Liver (tissue), 9 donors: ENCODE measurements around the gene HCRTR1. TPM values are rescaled to one million over a fixed set of nuclear protein-coding genes. Genes with fewer than 3 reads are reported as not detected.
"Not testable (repeated sequence)": the region's sequence is repeated elsewhere in the genome, so short reads cannot be mapped to it uniquely, and the experiment has no call there.

Experiments used
- DNase-seq: peaks from one replicate; pipeline ENCODE4 v3.0.0-alpha.2; 2017; ENCODE audit warnings: low spot score
- H3K27ac ChIP-seq, 2 donors: one replicate each; pipeline ENCODE4 v1.7.0; 2013; ENCODE audit warnings: inconsistent platforms in 2 of 2, low read length in 2 of 2, control low read depth in 1 of 2, low read depth in 1 of 2, mild to moderate bottlenecking in 1 of 2
- H3K27me3 ChIP-seq, 4 donors: one replicate each; pipeline versions ENCODE4 v1.6.1 to v1.7.0; 2013; ENCODE audit warnings: low read length in 3 of 4, inconsistent platforms in 1 of 4, mild to moderate bottlenecking in 1 of 4, moderate library complexity in 1 of 4; ENCODE audit not compliant: control insufficient read depth in 4 of 4, insufficient read depth in 4 of 4
- H3K36me3 ChIP-seq, 4 donors: one replicate each; pipeline versions ENCODE4 v1.6.1 to v1.7.0; 2013; ENCODE audit warnings: low read length in 3 of 4, mild to moderate bottlenecking in 3 of 4, low read depth in 1 of 4, moderate library complexity in 1 of 4; ENCODE audit not compliant: control insufficient read depth in 4 of 4, insufficient read depth in 3 of 4
- H3K4me1 ChIP-seq, 4 donors: one replicate each; pipeline versions ENCODE4 v1.6.1 to v1.7.0; 2013; ENCODE audit warnings: low read length in 3 of 4, mild to moderate bottlenecking in 3 of 4, moderate library complexity in 1 of 4; ENCODE audit not compliant: control insufficient read depth in 4 of 4, insufficient read depth in 4 of 4
- H3K4me3 ChIP-seq, 3 donors: one replicate each; pipeline versions ENCODE4 v1.6.1 to v1.7.0; 2013; ENCODE audit warnings: low read length in 3 of 3, control low read depth in 1 of 3, low read depth in 1 of 3, mild to moderate bottlenecking in 1 of 3
- H3K9ac ChIP-seq, 2 donors: one replicate each; pipeline ENCODE4 v1.7.0; 2013; ENCODE audit warnings: low read length in 2 of 2, mild to moderate bottlenecking in 2 of 2, moderate library complexity in 2 of 2, control low read depth in 1 of 2, low read depth in 1 of 2
- H3K9me3 ChIP-seq, 4 donors: one replicate each; pipeline versions ENCODE4 v1.6.1 to v1.7.0; 2013; ENCODE audit warnings: low read length in 3 of 4; ENCODE audit not compliant: control insufficient read depth in 4 of 4
- FOXA2 ChIP-seq: IDR thresholded peaks from 2 replicates; pipeline ENCODE4 v1.6.1; 2016; ENCODE audit warnings: antibody characterized with exemption
- HNF4G ChIP-seq: IDR thresholded peaks from 2 replicates; pipeline ENCODE4 v1.6.1; 2016; ENCODE audit warnings: antibody characterized with exemption
- RAD21 ChIP-seq, 2 donors: IDR thresholded peaks; 2 replicates each; pipeline ENCODE4 v1.6.1; 2016; ENCODE audit warnings: antibody characterized with exemption in 2 of 2, mild to moderate bottlenecking in 2 of 2
- TAF1 ChIP-seq: conservative IDR thresholded peaks from 2 replicates; pipeline ENCODE4 v1.6.1; 2016; ENCODE audit warnings: antibody characterized with exemption, mild to moderate bottlenecking
- YY1 ChIP-seq: IDR thresholded peaks from 2 replicates; pipeline ENCODE4 v1.6.1; 2016; ENCODE audit warnings: antibody characterized with exemption, mild to moderate bottlenecking
- ZBTB33 ChIP-seq: IDR thresholded peaks from 2 replicates; pipeline ENCODE4 v1.6.1; 2016; ENCODE audit warnings: antibody characterized with exemption
- WGBS: extraction: QIAGEN DNeasy Blood & Tissue Kit; methylation state at CpG from one replicate; pipeline ENCODE4 v1.1.7; 2013; 5-methylcytosine and 5-hydroxymethylcytosine counted together
- polyA plus RNA-seq, 2 donors: library from polyadenylated mRNA; stranded (reverse) in 1 of 2; unstranded in 1 of 2; fragments of 200-250 nt in 1 of 2; fragments of >200 nt in 1 of 2; fragmentation: Nextera tagmentation in 1 of 2; extraction: Ambion mirVana in 1 of 2; gene quantifications; one replicate each; pipeline versions ENCODE4 v1.2.1 to v1.2.3, GENCODE V29; 2013 to 2015
- total RNA-seq, 2 donors: library from RNA; depleted of rRNA; stranded (reverse); fragments of >200 nt; gene quantifications; one replicate each; pipeline ENCODE4 v1.2.3, GENCODE V29; 2014
- TF ChIP-seq, protein P1 (sequence below): IDR thresholded peaks from 2 replicates; pipeline ENCODE4 v1.6.1; 2016; ENCODE audit warnings: antibody characterized with exemption
- TF ChIP-seq, protein P2 (sequence below): IDR thresholded peaks from 2 replicates; pipeline ENCODE4 v1.6.1; 2016; ENCODE audit warnings: antibody characterized with exemption, mild to moderate bottlenecking
- TF ChIP-seq, protein P3 (sequence below): fragments of 150-350 bp; IDR thresholded peaks from 2 replicates; pipeline ENCODE4 v1.5.1; 2017; ENCODE audit warnings: improper control_type of control experiment, low read depth, low read length; ENCODE audit not compliant: missing input control
- donor health status: healthy.
- donor health status: healthy.
- donor health status: healthy.
- donor health status: healthy.
- donor health status: healthy.

The HCRTR1 gene
- total and polyA plus RNA-seq, 4 donors = 0.06 TPM; not detected in 3

DNA sequence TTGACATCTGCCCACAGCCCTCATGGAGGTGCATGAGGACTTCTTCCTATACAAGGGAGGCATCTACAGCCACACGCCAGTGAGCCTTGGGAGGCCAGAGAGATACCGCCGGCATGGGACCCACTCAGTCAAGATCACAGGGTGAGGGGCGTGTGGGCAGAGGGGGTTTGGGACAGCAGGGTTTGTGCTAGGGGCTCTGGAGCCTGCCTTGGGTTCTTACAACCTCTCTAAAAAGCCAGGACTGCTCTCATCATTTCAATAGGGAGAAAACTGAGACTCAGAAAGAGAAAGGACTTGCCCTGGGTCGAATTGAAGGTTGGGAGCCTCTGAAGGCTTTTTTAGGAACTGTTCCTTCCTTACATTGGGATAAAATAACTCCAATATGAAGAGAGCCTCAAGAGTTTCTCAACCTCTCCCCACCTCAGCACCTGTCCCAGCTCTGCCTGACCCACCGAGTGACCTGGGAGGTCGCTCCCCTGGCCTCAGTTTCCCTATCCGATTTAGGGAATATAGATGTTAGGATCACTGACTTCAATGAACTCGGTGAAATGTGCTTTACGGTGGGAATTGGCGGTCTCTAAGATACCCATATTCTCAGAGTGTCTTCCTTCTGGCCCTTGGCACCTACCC, 31.6 kb upstream of the HCRTR1 start:
- no peak for DNase-seq
- no peaks in the 10 kb centered on the region for H3K27me3 ChIP-seq
- H3K9me3 ChIP-seq = no peaks in the 10 kb centered on the region
- peaks cover 0 to 41% (median 13%) of the 10 kb centered on the region in 4 donors for H3K4me1 ChIP-seq
- TF ChIP-seq RAD21 (IDR thresholded peaks at IDR 0.05) (no peak), ZBTB33 (no peak), FOXA2 (no peak), HNF4G (no peak)
- TF ChIP-seq, protein P1, sequence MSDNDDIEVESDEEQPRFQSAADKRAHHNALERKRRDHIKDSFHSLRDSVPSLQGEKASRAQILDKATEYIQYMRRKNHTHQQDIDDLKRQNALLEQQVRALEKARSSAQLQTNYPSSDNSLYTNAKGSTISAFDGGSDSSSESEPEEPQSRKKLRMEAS = no peak
- TF ChIP-seq, protein P2, sequence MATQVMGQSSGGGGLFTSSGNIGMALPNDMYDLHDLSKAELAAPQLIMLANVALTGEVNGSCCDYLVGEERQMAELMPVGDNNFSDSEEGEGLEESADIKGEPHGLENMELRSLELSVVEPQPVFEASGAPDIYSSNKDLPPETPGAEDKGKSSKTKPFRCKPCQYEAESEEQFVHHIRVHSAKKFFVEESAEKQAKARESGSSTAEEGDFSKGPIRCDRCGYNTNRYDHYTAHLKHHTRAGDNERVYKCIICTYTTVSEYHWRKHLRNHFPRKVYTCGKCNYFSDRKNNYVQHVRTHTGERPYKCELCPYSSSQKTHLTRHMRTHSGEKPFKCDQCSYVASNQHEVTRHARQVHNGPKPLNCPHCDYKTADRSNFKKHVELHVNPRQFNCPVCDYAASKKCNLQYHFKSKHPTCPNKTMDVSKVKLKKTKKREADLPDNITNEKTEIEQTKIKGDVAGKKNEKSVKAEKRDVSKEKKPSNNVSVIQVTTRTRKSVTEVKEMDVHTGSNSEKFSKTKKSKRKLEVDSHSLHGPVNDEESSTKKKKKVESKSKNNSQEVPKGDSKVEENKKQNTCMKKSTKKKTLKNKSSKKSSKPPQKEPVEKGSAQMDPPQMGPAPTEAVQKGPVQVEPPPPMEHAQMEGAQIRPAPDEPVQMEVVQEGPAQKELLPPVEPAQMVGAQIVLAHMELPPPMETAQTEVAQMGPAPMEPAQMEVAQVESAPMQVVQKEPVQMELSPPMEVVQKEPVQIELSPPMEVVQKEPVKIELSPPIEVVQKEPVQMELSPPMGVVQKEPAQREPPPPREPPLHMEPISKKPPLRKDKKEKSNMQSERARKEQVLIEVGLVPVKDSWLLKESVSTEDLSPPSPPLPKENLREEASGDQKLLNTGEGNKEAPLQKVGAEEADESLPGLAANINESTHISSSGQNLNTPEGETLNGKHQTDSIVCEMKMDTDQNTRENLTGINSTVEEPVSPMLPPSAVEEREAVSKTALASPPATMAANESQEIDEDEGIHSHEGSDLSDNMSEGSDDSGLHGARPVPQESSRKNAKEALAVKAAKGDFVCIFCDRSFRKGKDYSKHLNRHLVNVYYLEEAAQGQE = no peak
- H3K9ac ChIP-seq = no peak overlapping the region
- no peak overlapping the region for H3K4me3 ChIP-seq
- H3K36me3 ChIP-seq = no peaks in the 10 kb centered on the region
- WGBS = 91% methylated on average over 11 of the region's 11 CpGs
- no peak overlapping the region for H3K27ac ChIP-seq

DNA sequence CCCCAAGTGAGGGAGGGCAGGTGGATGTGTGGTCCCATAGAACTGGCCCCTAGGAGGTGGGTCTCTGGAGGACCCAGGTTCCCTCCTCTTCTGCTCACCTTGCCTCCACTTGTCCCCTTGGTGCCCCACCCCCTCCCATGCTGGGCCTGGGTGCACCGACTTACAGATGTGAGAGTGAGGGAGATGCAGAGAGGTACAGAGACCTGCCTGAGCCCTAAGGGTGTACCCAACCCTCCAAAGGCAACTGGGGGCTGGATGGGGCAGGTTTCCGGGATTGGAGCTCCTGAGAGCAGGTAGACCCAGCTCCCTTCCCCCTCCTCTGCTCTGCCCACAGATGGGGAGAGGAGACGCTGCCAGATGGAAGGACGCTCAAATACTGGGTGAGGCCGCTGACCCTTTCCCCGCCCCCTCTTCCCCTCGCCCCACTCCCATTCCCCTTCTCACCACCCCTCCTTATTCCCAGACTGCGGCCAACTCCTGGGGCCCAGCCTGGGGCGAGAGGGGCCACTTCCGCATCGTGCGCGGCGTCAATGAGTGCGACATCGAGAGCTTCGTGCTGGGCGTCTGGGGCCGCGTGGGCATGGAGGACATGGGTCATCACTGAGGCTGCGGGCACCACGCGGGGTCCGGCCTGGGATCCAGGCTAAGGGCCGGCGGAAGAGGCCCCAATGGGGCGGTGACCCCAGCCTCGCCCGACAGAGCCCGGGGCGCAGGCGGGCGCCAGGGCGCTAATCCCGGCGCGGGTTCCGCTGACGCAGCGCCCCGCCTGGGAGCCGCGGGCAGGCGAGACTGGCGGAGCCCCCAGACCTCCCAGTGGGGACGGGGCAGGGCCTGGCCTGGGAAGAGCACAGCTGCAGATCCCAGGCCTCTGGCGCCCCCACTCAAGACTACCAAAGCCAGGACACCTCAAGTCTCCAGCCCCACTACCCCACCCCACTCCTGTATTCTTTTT, 30.8 kb upstream of the HCRTR1 start:
- DNase-seq = no peak
- Histone ChIP-seq H3K36me3 (no peaks in the 10 kb centered on the region), H3K27ac (no peak overlapping the region), H3K4me1 (peaks cover 0 to 41% (median 13%) of the 10 kb centered on the region in 4 donors), H3K9me3 (no peaks in the 10 kb centered on the region), H3K4me3 (no peak overlapping the region), H3K9ac (no peak overlapping the region), H3K27me3 (no peaks in the 10 kb centered on the region)
- 76% methylated on average over 47 of the region's 47 CpGs for WGBS
- TF ChIP-seq, protein P3, sequence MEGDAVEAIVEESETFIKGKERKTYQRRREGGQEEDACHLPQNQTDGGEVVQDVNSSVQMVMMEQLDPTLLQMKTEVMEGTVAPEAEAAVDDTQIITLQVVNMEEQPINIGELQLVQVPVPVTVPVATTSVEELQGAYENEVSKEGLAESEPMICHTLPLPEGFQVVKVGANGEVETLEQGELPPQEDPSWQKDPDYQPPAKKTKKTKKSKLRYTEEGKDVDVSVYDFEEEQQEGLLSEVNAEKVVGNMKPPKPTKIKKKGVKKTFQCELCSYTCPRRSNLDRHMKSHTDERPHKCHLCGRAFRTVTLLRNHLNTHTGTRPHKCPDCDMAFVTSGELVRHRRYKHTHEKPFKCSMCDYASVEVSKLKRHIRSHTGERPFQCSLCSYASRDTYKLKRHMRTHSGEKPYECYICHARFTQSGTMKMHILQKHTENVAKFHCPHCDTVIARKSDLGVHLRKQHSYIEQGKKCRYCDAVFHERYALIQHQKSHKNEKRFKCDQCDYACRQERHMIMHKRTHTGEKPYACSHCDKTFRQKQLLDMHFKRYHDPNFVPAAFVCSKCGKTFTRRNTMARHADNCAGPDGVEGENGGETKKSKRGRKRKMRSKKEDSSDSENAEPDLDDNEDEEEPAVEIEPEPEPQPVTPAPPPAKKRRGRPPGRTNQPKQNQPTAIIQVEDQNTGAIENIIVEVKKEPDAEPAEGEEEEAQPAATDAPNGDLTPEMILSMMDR = no peak
- no peak for TF ChIP-seq ZBTB33
- no peak for TF ChIP-seq YY1
- no peak for TF ChIP-seq FOXA2
- TF ChIP-seq TAF1 = no peak

DNA sequence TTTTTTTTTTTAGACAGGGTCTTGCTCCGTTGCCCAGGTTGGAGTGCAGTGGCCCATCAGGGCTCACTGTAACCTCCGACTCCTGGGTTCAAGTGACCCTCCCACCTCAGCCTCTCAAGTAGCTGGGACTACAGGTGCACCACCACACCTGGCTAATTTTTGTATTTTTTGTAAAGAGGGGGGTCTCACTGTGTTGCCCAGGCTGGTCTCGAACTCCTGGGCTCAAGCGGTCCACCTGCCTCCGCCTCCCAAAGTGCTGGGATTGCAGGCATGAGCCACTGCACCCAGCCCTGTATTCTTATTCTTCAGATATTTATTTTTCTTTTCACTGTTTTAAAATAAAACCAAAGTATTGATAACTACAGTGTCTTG, 30.2 kb upstream of the HCRTR1 start:
- not testable (repeated sequence) for H3K9ac ChIP-seq

More for the DNA sequence above, 30.2 kb upstream of the HCRTR1 start:
- H3K4me1 ChIP-seq = peaks cover 0 to 39% (median 13%) of the 10 kb centered on the region in 4 donors
- not testable (repeated sequence) for H3K27ac ChIP-seq, DNase-seq, H3K9me3 ChIP-seq, H3K27me3 ChIP-seq, H3K36me3 ChIP-seq, H3K4me3 ChIP-seq
- over 99% methylated on average over 5 of the region's 5 CpGs for WGBS
